Keratinocyte (primary cell): ENCODE data around the gene VIPR1. TPM values are rescaled to one million over a fixed set of nuclear protein-coding genes. Genes with fewer than 3 reads are reported as not detected.

ENCODE experiments used
- DNase-seq: peaks from one replicate; pipeline ENCODE4 v3.0.0-alpha.2; 2011; ENCODE audit warnings: low read depth, missing footprints, low spot score
- FAIRE-seq: peaks from 2 replicates; lab custom pipeline; 2011; peaks lifted over from hg19 to GRCh38; lab: Jason Lieb, UNC
- H2AFZ ChIP-seq: 2 replicates; pipeline ENCODE4 v1.6.0; 2012; ENCODE audit warnings: low read length, control low read depth, inconsistent platforms; ENCODE audit not compliant: control insufficient read depth
- H3K27ac ChIP-seq: 2 replicates; pipeline ENCODE4 v1.5.1; 2011; ENCODE audit warnings: low read length; ENCODE audit not compliant: control insufficient read depth, insufficient read depth
- H3K27me3 ChIP-seq: 3 replicates; pipeline ENCODE4 v1.6.0; 2011; ENCODE audit warnings: low read length; ENCODE audit not compliant: control insufficient read depth, insufficient read depth; ENCODE audit errors: extremely low read depth
- H3K36me3 ChIP-seq, 2 experiments: 2 replicates in 1 of 2; 3 replicates in 1 of 2; pipeline ENCODE4 v1.5.1; 2011; ENCODE audit warnings: low read length in 2 of 2, mild to moderate bottlenecking in 1 of 2; ENCODE audit not compliant: control insufficient read depth in 2 of 2, insufficient read depth in 2 of 2; ENCODE audit errors: extremely low read depth in 1 of 2
- H3K4me1 ChIP-seq: 3 replicates; pipeline ENCODE4 v1.5.1; 2011; ENCODE audit warnings: low read length; ENCODE audit not compliant: control insufficient read depth, insufficient read depth; ENCODE audit errors: extremely low read depth
- H3K4me2 ChIP-seq: 3 replicates; pipeline ENCODE4 v1.6.0; 2011; ENCODE audit warnings: low read depth, low read length; ENCODE audit not compliant: control insufficient read depth, insufficient read depth; ENCODE audit errors: extremely low read depth
- H3K4me3 ChIP-seq, 3 experiments: fragments of 200-600 bp in 1 of 3; sonication (generic) in 1 of 3; 2 replicates in 2 of 3; 3 replicates in 1 of 3; pipeline ENCODE4 v1.5.1; 2011 to 2016; ENCODE audit warnings: low read length in 3 of 3, mild to moderate bottlenecking in 3 of 3, control low read depth in 2 of 3, inconsistent platforms in 1 of 3, low read depth in 1 of 3, mixed read lengths in 1 of 3, mixed run types in 1 of 3, moderate library complexity in 1 of 3; ENCODE audit not compliant: control insufficient read depth in 2 of 3, insufficient read depth in 2 of 3; ENCODE audit errors: extremely low read depth in 1 of 3
- H3K79me2 ChIP-seq: 2 replicates; pipeline ENCODE4 v1.6.0; 2012; ENCODE audit warnings: low read length; ENCODE audit not compliant: control insufficient read depth, insufficient read depth
- H3K9ac ChIP-seq: 3 replicates; pipeline ENCODE4 v1.6.0; 2011; ENCODE audit warnings: low read length; ENCODE audit not compliant: control insufficient read depth, insufficient read depth; ENCODE audit errors: extremely low read depth
- H3K9me1 ChIP-seq: 3 replicates; pipeline ENCODE4 v1.6.0; 2011; ENCODE audit warnings: low read length; ENCODE audit not compliant: control insufficient read depth, insufficient read depth; ENCODE audit errors: extremely low read depth
- H3K9me3 ChIP-seq: 2 replicates; pipeline ENCODE4 v1.5.1; 2012; ENCODE audit warnings: low read depth, low read length; ENCODE audit not compliant: control insufficient read depth
- H4K20me1 ChIP-seq: 3 replicates; pipeline ENCODE4 v1.6.0; 2011; ENCODE audit warnings: low read length; ENCODE audit not compliant: control insufficient read depth, insufficient read depth; ENCODE audit errors: extremely low read depth
- CTCF ChIP-seq, 3 experiments: IDR thresholded peaks in 1 of 3; conservative IDR thresholded peaks in 1 of 3; optimal IDR thresholded peaks in 1 of 3; 2 replicates in 2 of 3; 3 replicates in 1 of 3; pipeline versions ENCODE3 to v1.5.1; 2011; ENCODE audit warnings: low read length in 3 of 3, mild to moderate bottlenecking in 3 of 3, moderate library complexity in 2 of 3, control low read depth in 1 of 3, inconsistent platforms in 1 of 3; ENCODE audit not compliant: insufficient read depth in 2 of 3; ENCODE audit errors: extremely low read depth in 1 of 3
- EZH2 ChIP-seq: IDR thresholded peaks from one replicate; pipeline ENCODE4 v1.6.1; 2012; ENCODE audit warnings: inconsistent platforms, mild to moderate bottlenecking, low read length, moderate library complexity
- dilution Hi-C: fragments of 300-500 bp; cut with MboI; formaldehyde crosslinking; loops from one replicate; pipeline ENCODE4 v1.7.0; 2020; ENCODE audit warnings: low sequenced_read_pairs; ENCODE audit not compliant: extremely low pct_ligation_motif_present
- polyA plus RNA-seq, 5 experiments: library from polyadenylated mRNA; depleted of rRNA in 3 of 5; stranded (reverse) in 3 of 5; stranded (forward) in 1 of 5; unstranded in 1 of 5; fragments of >200 nt; gene quantifications; 1 replicate in 1 of 5; 2 replicates in 3 of 5; 3 replicates in 1 of 5; pipeline versions ENCODE4 v1.2.1 to v1.2.3, GENCODE V29; 2011 to 2012; ENCODE audit warnings: missing spikeins in 2 of 5, low read depth in 1 of 5, low replicate concordance in 1 of 5

Gene VIPR1
- polyA plus RNA-seq, 1 donor (not counting 4 experiments of a cell fraction or from before 2014, with no cell fraction given), result 4.5 TPM

- TF ChIP-seq EZH2, result no peak
- TF ChIP-seq CTCF (optimal IDR thresholded peaks at IDR 0.05 in 1 of 3, IDR thresholded peaks at IDR 0.05 in 1 of 3, conservative IDR thresholded peaks at IDR 0.05 in 1 of 3; ENCODE audit: extremely low read depth in 1 of 3, insufficient read depth in 2 of 3, low read length in 3 of 3), result no peak
Measured at GRCh38 chr3:42503251-42503924, 945 bp downstream of the VIPR1 start.

GRCh38 chr3:42503957-42504333 lies 1.5 kb downstream of the VIPR1 start:
- dilution Hi-C loops, result no loop called here
- TF ChIP-seq EZH2 (no peak), CTCF (optimal IDR thresholded peaks at IDR 0.05 in 1 of 3, IDR thresholded peaks at IDR 0.05 in 1 of 3, conservative IDR thresholded peaks at IDR 0.05 in 1 of 3; ENCODE audit: extremely low read depth in 1 of 3, insufficient read depth in 2 of 3, low read length in 3 of 3) (no peak)
- no peaks in the 10 kb centered on the region for H3K36me3 ChIP-seq
- H3K9me3 ChIP-seq, result no peaks in the 10 kb centered on the region
- H2AFZ ChIP-seq, result no peak overlapping the region
- H3K4me3 ChIP-seq, result no peak overlapping the region
- H3K4me2 ChIP-seq, result no peak overlapping the region
- H3K9ac ChIP-seq, result no peak overlapping the region
- peaks cover 10% of the 10 kb centered on the region for H3K27me3 ChIP-seq
- no peaks in the 10 kb centered on the region for H4K20me1 ChIP-seq
- H3K27ac ChIP-seq, result no peak overlapping the region
- peaks cover 28% of the 10 kb centered on the region for H3K4me1 ChIP-seq
- peaks cover 2% of the 10 kb centered on the region for H3K9me1 ChIP-seq
- no peak for FAIRE-seq
- H3K79me2 ChIP-seq, result no peaks in the 10 kb centered on the region
- no peak for DNase-seq

More at GRCh38 chr3:42503251-42503924, 945 bp downstream of the VIPR1 start:
- peaks cover 2% of the 10 kb centered on the region for H3K9me1 ChIP-seq
- no peak for DNase-seq
- dilution Hi-C loops, result no loop called here
- H3K4me3 ChIP-seq, result peak overlapping the region in 2 of 3 experiments; percentile 44 to 75
- no peak overlapping the region for H3K27ac ChIP-seq
- H3K27me3 ChIP-seq, result peaks cover 10% of the 10 kb centered on the region
- H4K20me1 ChIP-seq, result no peaks in the 10 kb centered on the region
- H3K79me2 ChIP-seq, result no peaks in the 10 kb centered on the region
- FAIRE-seq, result no peak
- peak overlapping the region; percentile 87 for H3K4me2 ChIP-seq
- H3K9me3 ChIP-seq, result no peaks in the 10 kb centered on the region
- peaks cover 30% of the 10 kb centered on the region for H3K4me1 ChIP-seq
- no peaks in the 10 kb centered on the region for H3K36me3 ChIP-seq
- no peak overlapping the region for H2AFZ ChIP-seq
- H3K9ac ChIP-seq, result peak overlapping the region; percentile 13
